OCI-LY1 (cell line): ENCODE results near the gene PPAT.
A peak's percentile ranks its signal among the peaks of the same experiment; 100 is the strongest.

Experiments used
- H2AFZ ChIP-seq: fragments of 200-600 bp; sonication (generic), shearing (Covaris generic); 2 replicates; pipeline ENCODE4 v1.6.0; 2014; ENCODE audit warnings: antibody characterized with exemption, mild to moderate bottlenecking, low read length
- H3F3A ChIP-seq: fragments of 200-600 bp; sonication (generic), shearing (Covaris generic); 2 replicates; pipeline ENCODE4 v1.6.0; 2014; ENCODE audit warnings: mild to moderate bottlenecking, antibody characterized with exemption, low read length, moderate library complexity; ENCODE audit not compliant: insufficient read depth
- H3K27ac ChIP-seq: fragments of 200-600 bp; sonication (generic); 2 replicates; pipeline ENCODE4 v1.5.1; 2014; ENCODE audit warnings: low read length, mixed run types, mild to moderate bottlenecking, low read depth; ENCODE audit not compliant: poor library complexity, severe bottlenecking
- H3K27me3 ChIP-seq: fragments of 200-600 bp; sonication (generic); 2 replicates; pipeline ENCODE4 v1.6.0; 2014; ENCODE audit warnings: antibody characterized with exemption, mild to moderate bottlenecking, low read length, moderate library complexity; ENCODE audit not compliant: insufficient read depth
- H3K36me3 ChIP-seq: fragments of 200-600 bp; sonication (generic); 2 replicates; pipeline ENCODE4 v1.6.1; 2014; ENCODE audit warnings: mild to moderate bottlenecking, antibody characterized with exemption, low read length, moderate library complexity, mixed read lengths; ENCODE audit not compliant: insufficient read depth
- H3K4me1 ChIP-seq: fragments of 200-600 bp; sonication (generic); 2 replicates; pipeline ENCODE4 v1.5.1; 2014; ENCODE audit warnings: mild to moderate bottlenecking, low read length, moderate library complexity; ENCODE audit not compliant: insufficient read depth, severe bottlenecking
- H3K4me2 ChIP-seq: fragments of 200-600 bp; sonication (generic), shearing (Covaris generic); 2 replicates; pipeline ENCODE4 v1.6.1; 2014; ENCODE audit warnings: low read length
- H3K4me3 ChIP-seq: fragments of 200-600 bp; sonication (generic); 2 replicates; pipeline ENCODE4 v1.5.1; 2014; ENCODE audit warnings: low read length, low read depth, mild to moderate bottlenecking, mixed read lengths; ENCODE audit not compliant: poor library complexity, severe bottlenecking
- H3K79me2 ChIP-seq: fragments of 200-600 bp; shearing (Covaris generic); 2 replicates; pipeline ENCODE4 v1.6.1; 2016; ENCODE audit warnings: mixed run types, low read length, mixed read lengths; ENCODE audit not compliant: insufficient read depth
- H3K9ac ChIP-seq: fragments of 200-600 bp; sonication (generic), shearing (Covaris generic); 2 replicates; pipeline ENCODE4 v1.6.1; 2014; ENCODE audit warnings: mild to moderate bottlenecking, low read length, mixed read lengths
- H3K9me2 ChIP-seq: fragments of 200-600 bp; sonication (generic), shearing (Covaris generic); 2 replicates; pipeline ENCODE4 v1.6.1; 2014; ENCODE audit warnings: low read depth, mild to moderate bottlenecking, low read length, mixed read lengths
- H3K9me3 ChIP-seq: fragments of 200-600 bp; shearing (Covaris generic); 2 replicates; pipeline ENCODE4 v1.6.1; 2014; ENCODE audit warnings: low read length, mixed read lengths
- H4K20me1 ChIP-seq: fragments of 200-600 bp; sonication (generic), shearing (Covaris generic); 2 replicates; pipeline ENCODE4 v1.6.0; 2016; ENCODE audit warnings: mild to moderate bottlenecking, low read length; ENCODE audit not compliant: insufficient read depth
- CTCF ChIP-seq: fragments of 200-600 bp; sonication (generic), shearing (Covaris generic); IDR thresholded peaks from 2 replicates; pipeline ENCODE4 v1.5.1; 2017; ENCODE audit warnings: mild to moderate bottlenecking, antibody characterized with exemption, low read length, moderate library complexity, mixed read lengths
- EZH2 ChIP-seq: fragments of 200-600 bp; sonication (generic), shearing (Covaris generic); IDR thresholded peaks from 2 replicates; pipeline ENCODE4 v1.8.0; 2017; ENCODE audit warnings: borderline replicate concordance, mixed run types, mild to moderate bottlenecking, antibody characterized with exemption, low read length, moderate library complexity, mixed read lengths

The PPAT gene

GRCh38 chr4:56400560-56400959, 34.9 kb downstream of the PPAT start:
- Histone ChIP-seq H3K4me1 (no peaks in the 10 kb centered on the region), H3K9ac (no peak overlapping the region), H3K79me2 (no peaks in the 10 kb centered on the region), H3K9me2 (no peaks in the 10 kb centered on the region), H3K4me3 (no peak overlapping the region), H3K27me3 (no peaks in the 10 kb centered on the region), H3K9me3 (no peaks in the 10 kb centered on the region), H2AFZ (no peak overlapping the region), H3F3A (no peaks in the 10 kb centered on the region), H3K27ac (no peak overlapping the region), H4K20me1 (no peaks in the 10 kb centered on the region), H3K36me3 (peaks cover 88% of the 10 kb centered on the region), H3K4me2 (no peak overlapping the region)
- TF ChIP-seq EZH2 (no peak), CTCF (no peak)

- TF ChIP-seq CTCF (no peak), EZH2 (no peak)
- Histone ChIP-seq H3K27ac (no peak overlapping the region), H3K4me2 (no peak overlapping the region), H3K36me3 (peaks cover 16% of the 10 kb centered on the region), H4K20me1 (no peaks in the 10 kb centered on the region), H3K9me3 (no peaks in the 10 kb centered on the region), H3K27me3 (no peaks in the 10 kb centered on the region), H3K4me1 (peaks cover 22% of the 10 kb centered on the region), H3K79me2 (peaks cover 9% of the 10 kb centered on the region; the same call in 1 of the 2 replicates), H3K9me2 (no peaks in the 10 kb centered on the region), H3K9ac (no peak overlapping the region), H3F3A (peaks cover 3% of the 10 kb centered on the region; the same call in 1 of the 2 replicates), H3K4me3 (no peak overlapping the region), H2AFZ (no peak overlapping the region)
Observed at GRCh38 chr4:56391270-56391669, 44.1 kb downstream of the PPAT start.

DNA sequence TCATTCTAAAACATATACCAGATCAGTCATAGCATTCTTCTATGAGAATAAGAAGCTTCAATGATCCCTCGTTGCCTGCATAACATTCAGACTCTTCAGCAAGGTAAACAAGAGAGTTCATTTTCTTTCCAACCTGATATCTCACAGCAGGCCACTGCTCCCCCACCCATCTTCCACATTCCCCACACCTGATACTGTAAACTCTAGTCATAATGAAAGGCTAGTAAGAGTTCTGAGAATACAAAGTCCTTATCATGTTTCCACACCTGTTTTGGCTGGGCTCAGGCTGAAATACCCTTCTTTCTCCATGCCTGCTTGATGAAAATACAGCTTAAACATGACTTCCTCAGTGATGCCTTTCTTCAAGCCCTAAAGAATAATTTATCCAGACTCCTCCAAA, 45.9 kb downstream of the PPAT start:
- H3K27me3 ChIP-seq, result no peaks in the 10 kb centered on the region
- no peaks in the 10 kb centered on the region for H3K9me2 ChIP-seq
- peak overlapping the region; percentile 2 for H3K27ac ChIP-seq
- peaks cover 3% of the 10 kb centered on the region; the same call in 1 of the 2 replicates for H3F3A ChIP-seq
- no peaks in the 10 kb centered on the region for H3K9me3 ChIP-seq
- H3K36me3 ChIP-seq, result no peaks in the 10 kb centered on the region
- peaks cover 27% of the 10 kb centered on the region for H3K4me1 ChIP-seq
- H3K4me2 ChIP-seq, result peak overlapping the region; percentile 91; the same call in 1 of the 2 replicates
- H3K9ac ChIP-seq, result no peak overlapping the region
- no peak for TF ChIP-seq EZH2
- no peak for TF ChIP-seq CTCF
- peaks cover 13% of the 10 kb centered on the region; the same call in 1 of the 2 replicates for H3K79me2 ChIP-seq
- H4K20me1 ChIP-seq, result no peaks in the 10 kb centered on the region
- H3K4me3 ChIP-seq, result no peak overlapping the region
- no peak overlapping the region for H2AFZ ChIP-seq
